GM12891 (cell line): Measurements from ENCODE around the gene LRRC38.

Experiments used
- POLR2A ChIP-seq: IDR thresholded peaks from 2 replicates; pipeline ENCODE4 v1.6.1; 2011; ENCODE audit warnings: low read depth, low read length, control low read depth
- POLR2AphosphoS5 ChIP-seq: IDR thresholded peaks from 2 replicates; pipeline ENCODE4 v1.6.1; 2011; ENCODE audit warnings: low read depth, low read length, control low read depth
- POU2F2 ChIP-seq: IDR thresholded peaks from 2 replicates; pipeline ENCODE4 v1.6.1; 2011; ENCODE audit warnings: low read depth, mild to moderate bottlenecking, control low read depth, low read length, moderate library complexity
- SPI1 ChIP-seq: IDR thresholded peaks from 2 replicates; pipeline ENCODE4 v1.6.1; 2011; ENCODE audit warnings: low read depth, low read length, control low read depth

GRCh38 chr1:13469343-13469742 is 44.5 kb downstream of the LRRC38 start:
- no peak for TF ChIP-seq SPI1
- no peak for TF ChIP-seq POLR2AphosphoS5
- no peak for TF ChIP-seq POLR2A
- no peak for TF ChIP-seq POU2F2
